Smooth muscle cell (in vitro differentiated cells): ENCODE results near the gene ATP1B3. TPM values are rescaled to one million over a fixed set of nuclear protein-coding genes. Genes with fewer than 3 reads are reported as not detected.

Experiments used
- DNase-seq: peaks from one replicate; lab custom pipeline; 2025; ENCODE audit not compliant: unreplicated experiment; lab: John Stamatoyannopoulos, UW
- H2AFZ ChIP-seq: fragments of 200-600 bp; sonication (generic); 2 replicates; pipeline ENCODE4 v1.6.0; 2016; ENCODE audit warnings: antibody characterized with exemption, low read depth, mild to moderate bottlenecking
- H3F3A ChIP-seq: fragments of 200-600 bp; sonication (generic); 2 replicates; pipeline ENCODE4 v1.6.0; 2017; ENCODE audit warnings: antibody characterized with exemption, low read depth
- H3K27ac ChIP-seq: fragments of 200-600 bp; sonication (generic); 2 replicates; pipeline ENCODE4 v1.5.1; 2016; ENCODE audit warnings: low read depth, mild to moderate bottlenecking
- H3K27me3 ChIP-seq: fragments of 200-600 bp; sonication (generic); 2 replicates; pipeline ENCODE4 v1.6.1; 2016; ENCODE audit warnings: low read depth, mild to moderate bottlenecking
- H3K36me3 ChIP-seq: fragments of 200-600 bp; sonication (generic); 2 replicates; pipeline ENCODE4 v1.5.1; 2016; ENCODE audit warnings: low read depth
- H3K4me1 ChIP-seq: fragments of 200-600 bp; sonication (generic); 2 replicates; pipeline ENCODE4 v1.5.1; 2016; ENCODE audit warnings: low read depth
- H3K4me2 ChIP-seq: fragments of 200-600 bp; sonication (generic); 2 replicates; pipeline ENCODE4 v1.6.0; 2016; ENCODE audit warnings: mild to moderate bottlenecking
- H3K4me3 ChIP-seq: fragments of 200-600 bp; sonication (generic); 2 replicates; pipeline ENCODE4 v1.5.1; 2016; ENCODE audit warnings: mild to moderate bottlenecking
- H3K79me2 ChIP-seq: fragments of 200-600 bp; sonication (generic); 2 replicates; pipeline ENCODE4 v1.6.0; 2016; ENCODE audit warnings: low read depth, mild to moderate bottlenecking
- H3K9ac ChIP-seq: fragments of 200-600 bp; sonication (generic); 2 replicates; pipeline ENCODE4 v1.6.0; 2016; ENCODE audit warnings: low read depth
- H3K9me3 ChIP-seq: fragments of 200-600 bp; sonication (generic); replicated peaks from 2 replicates; pipeline ENCODE4 v1.5.1; 2016; ENCODE audit warnings: low read depth
- H4K20me1 ChIP-seq: fragments of 200-600 bp; sonication (generic); 2 replicates; pipeline ENCODE4 v1.6.0; 2016; ENCODE audit warnings: low read depth
- CTCF ChIP-seq: fragments of 200-600 bp; sonication (generic); IDR thresholded peaks from 2 replicates; pipeline ENCODE4 v1.5.1; 2017; ENCODE audit warnings: borderline replicate concordance, mild to moderate bottlenecking, antibody characterized with exemption; ENCODE audit not compliant: insufficient read depth, poor library complexity, severe bottlenecking
- WGBS: methylation state at CpG from one replicate; pipeline ENCODE4 v1.1.7; 2016; ENCODE audit warnings: low lambda C conversion rate; 5-methylcytosine and 5-hydroxymethylcytosine counted together
- polyA plus RNA-seq: library from polyadenylated mRNA; unstranded; fragments of >200 nt; fragmentation: Nextera tagmentation; extraction: Ambion mirVana; gene quantifications from 2 replicates; pipeline ENCODE4 v1.2.1, GENCODE V29; 2016
- total RNA-seq: library from RNA; depleted of rRNA; stranded (reverse); fragments of >200 nt; gene quantifications from 2 replicates; pipeline ENCODE4 v1.2.3, GENCODE V29; 2014

The ATP1B3 gene
- total RNA-seq, result 89.2 and 108 TPM in 2 replicates
- 250 and 271 TPM in 2 replicates for polyA plus RNA-seq

- Histone ChIP-seq H3K9me3 (no peaks in the 10 kb centered on the region), H3K79me2 (peaks cover 43% of the 10 kb centered on the region), H3K4me1 (peaks cover 19% of the 10 kb centered on the region), H3K27ac (peak within 1 kb of the TSS; percentile 96), H3K4me3 (peak within 1 kb of the TSS; percentile 99), H3K36me3 (no peaks in the 10 kb centered on the region), H2AFZ (peak within 1 kb of the TSS; percentile 96), H4K20me1 (peaks cover 29% of the 10 kb centered on the region), H3K9ac (peak within 1 kb of the TSS; percentile 90), H3K27me3 (no peaks in the 10 kb centered on the region), H3K4me2 (peak within 1 kb of the TSS; percentile 97), H3F3A (peaks cover 3% of the 10 kb centered on the region)
- peak; percentile 44 for DNase-seq
- TF ChIP-seq CTCF, result no peak
- WGBS, result 1% methylated on average over 44 of the region's 69 CpGs
Observed at GRCh38 chr3:141876381-141876890, at the start of gene ATP1B3. Gene ATP1B3, plus strand, starts transcription at chr3:141876643. Its CDS starts 159 bp downstream, at chr3:141876802.

- H3K27ac ChIP-seq, result no peak overlapping the region
- no peak overlapping the region for H3K4me3 ChIP-seq
- TF ChIP-seq CTCF, result no peak
- no peaks in the 10 kb centered on the region for H3K79me2 ChIP-seq
- no peak overlapping the region for H2AFZ ChIP-seq
- DNase-seq, result no peak
- H3K4me2 ChIP-seq, result no peak overlapping the region
- H3K36me3 ChIP-seq, result no peaks in the 10 kb centered on the region
- no peaks in the 10 kb centered on the region for H3K27me3 ChIP-seq
- no peaks in the 10 kb centered on the region for H4K20me1 ChIP-seq
- no peaks in the 10 kb centered on the region for H3K9me3 ChIP-seq
- H3K4me1 ChIP-seq, result peaks cover 5% of the 10 kb centered on the region
- H3K9ac ChIP-seq, result no peak overlapping the region
- H3F3A ChIP-seq, result no peaks in the 10 kb centered on the region
Observed at GRCh38 chr3:141828487-141828886, 48.0 kb upstream of the ATP1B3 start.

- 50% methylated on average over 2 of the region's 2 CpGs for WGBS
- H3K4me2 ChIP-seq, result no peak overlapping the region
- H3K4me3 ChIP-seq, result no peak overlapping the region
- H3K27ac ChIP-seq, result no peak overlapping the region
- no peak for DNase-seq
- H3K9me3 ChIP-seq, result no peaks in the 10 kb centered on the region
- no peak overlapping the region for H3K9ac ChIP-seq
- no peak for TF ChIP-seq CTCF
- H3F3A ChIP-seq, result no peaks in the 10 kb centered on the region
- H4K20me1 ChIP-seq, result no peaks in the 10 kb centered on the region
- H3K27me3 ChIP-seq, result no peaks in the 10 kb centered on the region
- H2AFZ ChIP-seq, result no peak overlapping the region
- no peaks in the 10 kb centered on the region for H3K36me3 ChIP-seq
- peaks cover 5% of the 10 kb centered on the region for H3K4me1 ChIP-seq
- H3K79me2 ChIP-seq, result no peaks in the 10 kb centered on the region
Observed at GRCh38 chr3:141828890-141829289, 47.6 kb upstream of the ATP1B3 start.

- Histone ChIP-seq H3K79me2 (no peaks in the 10 kb centered on the region), H3K36me3 (no peaks in the 10 kb centered on the region), H3K27me3 (no peaks in the 10 kb centered on the region), H3K27ac (peak overlapping the region; percentile 12), H3K4me3 (no peak overlapping the region), H3F3A (no peaks in the 10 kb centered on the region), H3K9me3 (no peaks in the 10 kb centered on the region), H2AFZ (peak overlapping the region; percentile 52), H3K4me1 (peaks cover 5% of the 10 kb centered on the region), H3K4me2 (no peak overlapping the region), H4K20me1 (no peaks in the 10 kb centered on the region), H3K9ac (no peak overlapping the region)
- no peak for TF ChIP-seq CTCF
- WGBS, result 40% methylated on average over 6 of the region's 6 CpGs
- DNase-seq, result no peak
Observed at GRCh38 chr3:141830508-141830907, 45.9 kb upstream of the ATP1B3 start.
